Measurements from ENCODE around the gene ALDH3B1. TPM values are rescaled to one million over a fixed set of nuclear protein-coding genes. Genes with fewer than 3 reads are reported as not detected.
A peak's percentile ranks its signal among the peaks of the same experiment; 100 is the strongest.

The ALDH3B1 gene
- total and polyA plus RNA-seq, 10 of the 15 experiments (the other 5 are each of a cell fraction or from before 2014, with no cell fraction given) = 0.03 to 0.37 (median 0.17) TPM; not detected in 3

GRCh38 chr11:68040101-68040956, 30.2 kb downstream of the ALDH3B1 start:
- ChIA-PET SMC1A (ENCODE audit: uncharacterized antibody, unreplicated experiment) (interaction anchor here (1.5 to 3.0 kb wide), 3 partner anchors 38 to 164 kb away, joined by 5 to 19 read pairs (median 6); no protein-coding TSS in a partner anchor), CTCF (interaction anchor here (0.6 to 1.6 kb wide), 6 partner anchors 36 to 217 kb away, joined by 3 to 7 read pairs (median 3); no protein-coding TSS in a partner anchor), RAD21 (ENCODE audit: unreplicated experiment) (interaction anchor here (0.6 to 4.3 kb wide), 4 partner anchors 33 to 773 kb away, joined by 3 to 23 read pairs (median 4); no protein-coding TSS in a partner anchor), POLR2A (interaction anchor here (0.6 to 3.4 kb wide), 11 partner anchors 10 to 478 kb away, joined by 3 to 21 read pairs (median 3); partner anchors contain the start of genes C11orf24 and NDUFS8)
- intact Hi-C loops (cut with micrococcal nuclease; ENCODE audit: unreplicated experiment) = no loop called here
- peak overlapping the region; percentile 79 for H3K9ac ChIP-seq (ENCODE audit: control insufficient read depth, insufficient read depth, low read length)
- BruUV-seq (replicated peaks) = TSS peak; percentile 47
- in situ Hi-C loops (cut with MboI) = no loop called here
- peak; percentile 68 for ATAC-seq
- H3K9me3 ChIP-seq (replicated peaks; ENCODE audit: control insufficient read depth, insufficient read depth, low read length) = no peaks in the 10 kb centered on the region
- H3K4me2 ChIP-seq (ENCODE audit: control insufficient read depth, insufficient read depth) = peak overlapping the region; percentile 84
- H4K20me1 ChIP-seq (ENCODE audit: control insufficient read depth, insufficient read depth) = no peaks in the 10 kb centered on the region; the same call in 1 of the 2 replicates
- H3K4me3 ChIP-seq = peak overlapping the region; percentile 99
- H3K79me2 ChIP-seq (ENCODE audit: control insufficient read depth, insufficient read depth, low read length) = peaks cover 46% of the 10 kb centered on the region
- H3K36me3 ChIP-seq (ENCODE audit: control insufficient read depth in 2 of 2, insufficient read depth in 2 of 2, low read length in 1 of 2) = peaks cover 10 to 24% of the 10 kb centered on the region in 2 experiments; a peak in 3 of 4 replicates
- DNase-seq (ENCODE audit: low read depth, low spot score) = peak; percentile 21
- peak overlapping the region; percentile 5; the same call in 1 of the 2 replicates for H2AFZ ChIP-seq (ENCODE audit: control insufficient read depth, low read depth, low read length)
- peaks cover 13% of the 10 kb centered on the region for H3K4me1 ChIP-seq (ENCODE audit: control insufficient read depth, insufficient read depth, low read length)
- H3K27ac ChIP-seq (ENCODE audit: control insufficient read depth, insufficient read depth) = peak overlapping the region; percentile 91
- no peaks in the 10 kb centered on the region for H3K27me3 ChIP-seq (replicated peaks in 1 of 2; ENCODE audit: control insufficient read depth in 2 of 2, insufficient read depth in 2 of 2, low read length in 1 of 2)
- under 1% methylated on average over 20 of the region's 22 CpGs for WGBS (ENCODE audit: insufficient coverage, insufficient replicate concordance, low lambda C conversion rate, missing lambda C conversion rate)
- FAIRE-seq = no peak
- peak; percentile 22 to 40; a peak in 2 of 4 replicates for TF ChIP-seq IKZF2 (IDR thresholded peaks at IDR 0.05)
- peak; percentile 96 for TF ChIP-seq SMARCA5 (IDR thresholded peaks at IDR 0.05)
- TF ChIP-seq USF1 (IDR thresholded peaks at IDR 0.05; ENCODE audit: borderline replicate concordance, extremely low read length, insufficient read depth, low read depth, low read length) = no peak
- TF ChIP-seq ETV6 (conservative IDR thresholded peaks at IDR 0.05 in 1 of 2, IDR thresholded peaks at IDR 0.05 in 1 of 2; ENCODE audit: borderline replicate concordance in 1 of 2, low read depth in 1 of 2) = peak in 1 of 2 experiments; percentile 31; a peak in 1 of 4 replicates
- 0 out of 2 replicates have a peak, but pooled peaks have one; percentile 82 for TF ChIP-seq NFXL1 (IDR thresholded peaks at IDR 0.05; ENCODE audit: borderline replicate concordance)
- TF ChIP-seq DPF2 (IDR thresholded peaks at IDR 0.05) = peak; percentile 80
- TF ChIP-seq SP1 (IDR thresholded peaks at IDR 0.05; ENCODE audit: low read depth, low read length) = peak; percentile 14
- peak; percentile 75 for TF ChIP-seq GATAD2B (conservative IDR thresholded peaks at IDR 0.05; ENCODE audit: low read depth)
- TF ChIP-seq PAX8 (IDR thresholded peaks at IDR 0.05) = no peak
- TF ChIP-seq RCOR1 (conservative IDR thresholded peaks at IDR 0.05; ENCODE audit: low read depth, low read length) = 0 out of 2 replicates have a peak, but pooled peaks have one; percentile 73
- peak; percentile 78 for TF ChIP-seq IKZF1 (conservative IDR thresholded peaks at IDR 0.05)
- 0 out of 2 replicates have a peak, but pooled peaks have one; percentile 12 for TF ChIP-seq MTA2 (IDR thresholded peaks at IDR 0.05; ENCODE audit: low read depth)
- peak in 1 of 2 experiments; percentile 68; a peak in 1 of 4 replicates for TF ChIP-seq BHLHE40 (IDR thresholded peaks at IDR 0.05; ENCODE audit: borderline replicate concordance in 1 of 2, low read depth in 2 of 2, low read length in 1 of 2)
- peak; percentile 59; the same call in 1 of the 2 replicates for TF ChIP-seq NBN (IDR thresholded peaks at IDR 0.05)
- peak; percentile 72 for TF ChIP-seq RUNX3 (IDR thresholded peaks at IDR 0.05; ENCODE audit: low read length)
- no peak for TF ChIP-seq PBX3 (IDR thresholded peaks at IDR 0.05; ENCODE audit: insufficient replicate concordance, low read depth, low read length)
- no peak for TF ChIP-seq ZBTB33 (IDR thresholded peaks at IDR 0.05)
- no peak for TF ChIP-seq RAD51 (IDR thresholded peaks at IDR 0.05)
